Fibroblast of villous mesenchyme (primary cell): Measurements from ENCODE around the gene FCHSD2. TPM values are rescaled to one million over a fixed set of nuclear protein-coding genes. Genes with fewer than 3 reads are reported as not detected.

Source experiments
- DNase-seq: peaks from one replicate; pipeline ENCODE4 v3.0.0-alpha.2; 2010; ENCODE audit warnings: low read depth
- H3K4me3 ChIP-seq: 2 replicates; pipeline ENCODE4 v1.5.1; 2011; ENCODE audit warnings: low read depth, mild to moderate bottlenecking, low read length
- total RNA-seq: library from RNA; depleted of rRNA; stranded (reverse); fragments of >200 nt; gene quantifications from 2 replicates; pipeline ENCODE4 v1.2.3, GENCODE V29; 2012
- TF ChIP-seq, protein P1 (sequence below): IDR thresholded peaks from 2 replicates; pipeline ENCODE4 v1.5.1; 2012; ENCODE audit warnings: low read depth, mild to moderate bottlenecking, low read length; ENCODE audit not compliant: insufficient read depth

FCHSD2 gene
- total RNA-seq, 1 donor = 11.2 TPM

DNA sequence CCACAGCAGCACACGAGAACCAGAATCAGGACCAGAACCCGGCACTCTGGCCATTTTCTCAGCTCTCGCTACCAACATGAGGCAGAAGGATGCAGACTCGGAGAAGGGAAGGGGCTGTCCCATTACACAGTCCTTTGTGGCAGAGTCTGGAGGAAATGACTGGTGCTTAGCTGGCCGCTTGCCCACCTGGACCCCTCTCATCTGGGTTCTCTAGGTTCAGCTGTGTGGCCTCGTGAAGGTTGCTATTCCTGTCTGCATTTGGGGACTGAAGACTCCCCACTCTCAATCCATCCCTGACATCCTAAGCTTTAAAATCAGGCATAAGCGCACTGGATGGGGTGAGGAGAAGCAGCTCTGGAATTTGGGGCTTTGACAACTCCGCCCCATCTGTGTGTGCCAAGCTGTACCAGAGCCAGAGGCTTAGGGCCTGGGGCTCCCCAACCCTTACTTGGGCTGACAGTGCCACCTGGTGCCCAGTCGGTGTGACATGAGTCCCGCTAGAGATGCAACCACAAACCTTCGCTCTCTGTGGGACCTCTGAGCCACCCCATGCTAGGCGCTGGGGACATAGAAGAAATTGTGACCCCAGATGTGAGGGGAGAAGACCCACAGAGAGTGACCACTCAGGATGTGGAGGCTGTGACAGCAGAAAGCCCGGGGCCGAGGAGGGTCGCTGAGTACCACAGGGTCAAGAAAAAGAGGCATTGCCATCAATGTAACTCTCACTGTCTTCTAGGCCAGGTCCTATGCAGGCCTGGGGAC lies 35.8 kb upstream of the FCHSD2 start:
- TF ChIP-seq, protein P1, sequence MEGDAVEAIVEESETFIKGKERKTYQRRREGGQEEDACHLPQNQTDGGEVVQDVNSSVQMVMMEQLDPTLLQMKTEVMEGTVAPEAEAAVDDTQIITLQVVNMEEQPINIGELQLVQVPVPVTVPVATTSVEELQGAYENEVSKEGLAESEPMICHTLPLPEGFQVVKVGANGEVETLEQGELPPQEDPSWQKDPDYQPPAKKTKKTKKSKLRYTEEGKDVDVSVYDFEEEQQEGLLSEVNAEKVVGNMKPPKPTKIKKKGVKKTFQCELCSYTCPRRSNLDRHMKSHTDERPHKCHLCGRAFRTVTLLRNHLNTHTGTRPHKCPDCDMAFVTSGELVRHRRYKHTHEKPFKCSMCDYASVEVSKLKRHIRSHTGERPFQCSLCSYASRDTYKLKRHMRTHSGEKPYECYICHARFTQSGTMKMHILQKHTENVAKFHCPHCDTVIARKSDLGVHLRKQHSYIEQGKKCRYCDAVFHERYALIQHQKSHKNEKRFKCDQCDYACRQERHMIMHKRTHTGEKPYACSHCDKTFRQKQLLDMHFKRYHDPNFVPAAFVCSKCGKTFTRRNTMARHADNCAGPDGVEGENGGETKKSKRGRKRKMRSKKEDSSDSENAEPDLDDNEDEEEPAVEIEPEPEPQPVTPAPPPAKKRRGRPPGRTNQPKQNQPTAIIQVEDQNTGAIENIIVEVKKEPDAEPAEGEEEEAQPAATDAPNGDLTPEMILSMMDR = peak; percentile 87
- no peak overlapping the region for H3K4me3 ChIP-seq
- DNase-seq = peak; percentile 80

DNA sequence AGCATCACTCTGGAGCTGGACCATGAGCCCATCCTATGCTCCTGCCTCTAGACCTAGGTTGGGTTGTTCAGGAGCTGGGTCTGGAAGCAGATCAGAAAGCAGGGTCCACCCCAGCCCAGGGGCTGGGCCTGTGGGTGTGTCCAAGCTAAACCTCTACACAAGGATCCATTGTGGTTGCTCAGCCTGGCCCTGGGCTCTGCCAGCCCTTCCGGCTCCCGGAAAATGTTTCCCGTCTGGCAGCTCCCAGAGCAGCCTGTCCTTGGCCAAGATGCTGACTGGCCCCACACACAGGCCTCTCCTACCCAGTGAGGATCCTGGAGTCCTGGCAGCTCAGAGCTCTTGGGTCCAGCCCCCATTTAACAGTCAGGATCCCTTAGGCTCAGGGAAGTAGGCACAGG lies 35.3 kb upstream of the FCHSD2 start:
- no peak for DNase-seq

DNA sequence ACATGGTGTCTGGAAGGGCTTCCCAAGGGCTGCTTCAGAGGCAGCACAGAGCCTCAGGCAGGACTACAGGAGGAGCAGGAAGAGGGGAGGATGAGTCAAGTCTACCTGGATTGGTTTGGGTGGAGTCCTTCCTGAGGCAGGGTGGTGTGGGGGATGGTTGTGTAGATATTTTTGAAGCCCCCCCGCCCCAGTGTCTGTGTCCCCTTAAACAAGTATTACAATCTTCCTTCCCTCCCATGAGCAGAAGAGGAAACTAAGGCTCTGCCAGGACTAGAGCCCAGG lies 34.7 kb upstream of the FCHSD2 start:
- no peak for DNase-seq
- TF ChIP-seq, protein P1 = no peak
- no peak overlapping the region for H3K4me3 ChIP-seq

More for the DNA sequence above, 35.3 kb upstream of the FCHSD2 start:
- H3K4me3 ChIP-seq = no peak overlapping the region
- TF ChIP-seq, protein P1 = no peak

DNA sequence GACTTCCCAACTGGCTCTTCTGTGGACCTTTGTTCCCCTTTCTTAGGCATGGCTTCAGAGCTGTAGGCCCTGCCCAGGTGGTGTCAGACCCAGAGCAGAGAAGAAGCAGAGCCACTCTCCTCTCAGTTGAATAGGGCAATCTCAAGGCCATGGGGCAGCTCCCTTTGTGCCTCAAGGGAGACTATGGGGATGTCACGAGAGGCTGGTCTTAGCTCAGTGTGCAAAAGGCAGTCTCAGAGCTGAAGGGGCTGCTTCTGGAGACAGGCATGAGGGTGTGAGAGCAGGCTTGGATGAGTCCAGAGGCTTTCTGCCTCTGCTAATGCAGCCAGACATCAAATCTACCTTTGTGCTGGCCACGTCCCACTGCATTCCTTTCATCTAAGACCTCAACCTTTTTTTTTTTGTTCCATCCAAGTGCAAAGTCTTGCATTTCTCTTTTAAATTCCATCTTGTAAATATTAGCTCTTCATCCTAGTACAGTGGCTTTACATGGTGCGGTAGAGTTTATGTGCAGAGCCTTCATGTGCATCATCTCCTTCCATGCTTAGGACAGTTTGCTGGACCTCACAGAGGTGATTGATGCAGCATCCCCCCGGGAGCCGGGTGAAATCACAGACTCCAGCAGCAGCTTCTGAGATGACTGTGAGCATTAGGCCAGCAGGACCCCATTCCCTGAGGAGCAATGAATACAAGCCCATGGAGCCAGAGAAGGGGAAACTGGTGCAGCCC lies 34.2 kb upstream of the FCHSD2 start:
- no peak overlapping the region for H3K4me3 ChIP-seq
- no peak for DNase-seq
- TF ChIP-seq, protein P1 = no peak

DNA sequence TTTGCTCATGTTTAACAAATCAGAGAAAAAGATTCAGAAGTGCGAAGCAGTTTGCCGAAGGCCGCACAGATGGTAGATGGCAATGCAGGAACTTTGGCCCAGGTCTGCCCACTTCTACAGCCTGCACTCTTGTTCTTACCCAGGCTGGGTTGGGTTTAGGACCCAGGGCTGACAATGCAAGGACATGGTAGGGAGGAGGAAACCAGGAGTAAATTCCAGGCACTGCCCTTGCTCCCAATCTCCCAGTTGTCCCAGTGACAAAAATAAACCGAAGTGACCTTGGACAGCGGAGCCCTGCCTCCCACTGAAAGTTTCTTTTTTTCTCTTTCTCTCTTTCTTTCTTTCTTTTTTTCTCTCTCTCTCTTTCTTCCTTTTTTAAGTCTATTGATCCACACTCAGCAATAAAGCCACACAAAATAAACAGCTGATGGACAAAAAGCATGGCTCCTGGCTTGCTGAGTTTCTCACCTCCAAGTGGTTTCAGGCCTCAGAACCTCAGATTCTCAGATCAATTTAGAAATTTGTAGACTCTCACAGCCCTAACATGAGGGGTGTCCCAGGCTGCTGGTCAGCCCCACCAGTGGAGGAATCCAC lies 33.5 kb upstream of the FCHSD2 start:
- peak; percentile 22 for DNase-seq
- TF ChIP-seq, protein P1 = no peak

DNA sequence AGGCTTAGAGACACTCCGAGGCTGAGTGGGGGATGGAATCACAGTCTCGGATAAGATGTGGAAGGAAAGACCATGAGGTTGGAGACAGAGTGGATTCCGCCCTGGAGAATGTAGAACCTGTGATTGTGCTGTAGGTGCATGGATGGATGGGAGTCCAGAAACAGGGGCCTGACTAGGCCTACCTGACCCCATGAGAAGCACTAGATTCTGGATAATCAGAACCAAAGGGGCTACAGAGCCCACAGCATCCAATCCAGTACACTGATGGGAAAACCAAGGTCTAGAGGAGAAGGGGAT lies 32.3 kb upstream of the FCHSD2 start:
- DNase-seq = no peak
- no peak overlapping the region for H3K4me3 ChIP-seq
- TF ChIP-seq, protein P1 = no peak

More for the DNA sequence above, 33.5 kb upstream of the FCHSD2 start:
- H3K4me3 ChIP-seq = no peak overlapping the region
